ENCODE data around the gene SSX2.
"Not testable (repeated sequence)": the region's sequence is repeated elsewhere in the genome, so short reads cannot be mapped to it uniquely, and the experiment has no call there.

SSX2 gene, protein sequence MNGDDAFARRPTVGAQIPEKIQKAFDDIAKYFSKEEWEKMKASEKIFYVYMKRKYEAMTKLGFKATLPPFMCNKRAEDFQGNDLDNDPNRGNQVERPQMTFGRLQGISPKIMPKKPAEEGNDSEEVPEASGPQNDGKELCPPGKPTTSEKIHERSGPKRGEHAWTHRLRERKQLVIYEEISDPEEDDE

DNA sequence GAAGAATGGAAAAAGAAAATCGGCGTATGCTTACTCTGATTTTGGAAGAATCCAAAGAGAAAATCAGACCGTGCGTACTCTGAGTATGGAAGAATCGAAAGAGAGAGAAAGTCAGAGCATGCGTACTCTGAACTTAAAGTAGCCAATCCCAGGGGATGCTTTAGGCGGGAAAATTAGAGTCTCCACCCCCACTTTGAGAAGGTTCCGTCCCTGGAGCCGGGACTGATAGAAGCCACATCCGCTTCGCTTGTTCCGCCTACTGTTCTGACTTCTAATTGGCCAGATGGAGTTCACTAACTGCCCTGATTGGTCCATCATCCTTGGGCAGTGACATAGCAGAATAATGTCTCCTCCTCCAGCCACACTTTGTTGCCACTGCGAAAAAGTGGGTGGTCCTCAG, at the start of gene SSX2:
Gene SSX2, minus strand, starts transcription at position 101 of the 400 bp plus-strand sequence. CDS start 1,429 bp downstream, outside the sequence.
- DNase-seq (ENCODE audit: extremely low read depth in 1 of 2, low read depth in 1 of 2) = not testable (repeated sequence)

DNA sequence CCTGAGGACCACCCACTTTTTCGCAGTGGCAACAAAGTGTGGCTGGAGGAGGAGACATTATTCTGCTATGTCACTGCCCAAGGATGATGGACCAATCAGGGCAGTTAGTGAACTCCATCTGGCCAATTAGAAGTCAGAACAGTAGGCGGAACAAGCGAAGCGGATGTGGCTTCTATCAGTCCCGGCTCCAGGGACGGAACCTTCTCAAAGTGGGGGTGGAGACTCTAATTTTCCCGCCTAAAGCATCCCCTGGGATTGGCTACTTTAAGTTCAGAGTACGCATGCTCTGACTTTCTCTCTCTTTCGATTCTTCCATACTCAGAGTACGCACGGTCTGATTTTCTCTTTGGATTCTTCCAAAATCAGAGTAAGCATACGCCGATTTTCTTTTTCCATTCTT, 44.0 kb upstream of the SSX2 start, which contains the start of gene SSX2B:
Gene SSX2B, plus strand, starts transcription at position 301 of the 400 bp plus-strand sequence. CDS start 1,429 bp downstream, outside the sequence.
- DNase-seq (ENCODE audit: extremely low read depth in 1 of 2, low read depth in 1 of 2) = not testable (repeated sequence)

DNA sequence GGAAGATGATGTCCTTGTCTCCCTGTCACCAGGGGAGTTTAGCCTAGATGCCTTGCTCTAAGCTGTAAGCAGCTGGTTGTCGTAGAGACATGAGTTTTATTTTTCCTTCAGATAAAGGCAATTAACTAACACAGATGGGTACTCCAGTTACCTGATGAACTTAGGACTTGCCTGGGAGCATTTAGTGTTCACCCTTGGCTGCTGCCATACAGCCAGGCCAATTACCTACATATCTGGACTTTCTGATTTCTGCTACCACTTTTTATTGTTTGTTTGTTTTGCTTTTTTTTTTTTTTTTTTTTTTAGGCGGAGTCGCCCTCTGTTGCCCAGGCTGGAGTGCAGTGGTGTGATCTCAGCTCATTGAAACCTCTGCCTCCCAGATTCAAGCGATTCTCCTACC, 14.9 kb downstream of the SSX2 start:
- DNase-seq (ENCODE audit: extremely low read depth in 1 of 2, low read depth in 1 of 2) = not testable (repeated sequence)

DNA sequence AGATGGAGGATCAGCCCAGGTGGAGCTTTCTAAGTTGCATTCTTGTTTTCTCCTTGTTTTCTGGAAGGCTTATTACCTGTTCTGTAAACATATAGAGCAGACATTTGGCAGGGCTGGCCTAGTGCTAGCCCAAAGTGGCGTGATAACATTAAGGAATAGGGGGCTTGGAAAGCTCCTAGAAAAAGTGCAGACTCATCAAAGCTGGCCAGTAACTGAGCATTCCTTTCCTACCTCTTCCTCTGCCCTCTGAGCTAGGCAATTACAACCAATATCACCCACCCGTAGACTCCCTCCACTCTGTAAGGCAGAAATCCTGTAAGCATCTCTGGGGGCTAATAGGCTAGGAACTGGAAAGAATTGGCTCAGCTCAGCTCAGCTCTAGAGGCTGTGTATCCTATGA, 44.8 kb downstream of the SSX2 start:
- not testable (repeated sequence) for DNase-seq (ENCODE audit: extremely low read depth in 1 of 2, low read depth in 1 of 2)

DNA sequence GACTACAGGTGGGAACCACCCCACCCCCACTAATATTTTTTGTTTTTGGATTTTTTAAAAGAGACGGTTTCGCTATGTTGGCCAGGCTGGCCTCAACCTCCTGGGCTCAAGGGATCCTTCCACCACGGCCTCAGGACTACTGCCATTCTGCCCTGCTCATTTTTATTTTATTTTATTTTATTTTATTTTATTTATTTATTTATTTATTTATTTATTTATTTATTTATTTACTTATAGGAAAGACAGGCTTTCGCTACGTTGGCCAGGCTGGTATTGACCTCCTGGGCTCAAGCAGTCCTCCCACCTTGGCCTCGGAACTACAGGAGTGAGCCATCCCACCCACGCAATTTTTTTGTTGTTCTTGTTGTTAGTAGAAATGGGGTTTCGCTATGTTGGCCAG, 51.5 kb downstream of the SSX2 start:
- not testable (repeated sequence) for DNase-seq (ENCODE audit: extremely low read depth in 1 of 2, low read depth in 1 of 2)

DNA sequence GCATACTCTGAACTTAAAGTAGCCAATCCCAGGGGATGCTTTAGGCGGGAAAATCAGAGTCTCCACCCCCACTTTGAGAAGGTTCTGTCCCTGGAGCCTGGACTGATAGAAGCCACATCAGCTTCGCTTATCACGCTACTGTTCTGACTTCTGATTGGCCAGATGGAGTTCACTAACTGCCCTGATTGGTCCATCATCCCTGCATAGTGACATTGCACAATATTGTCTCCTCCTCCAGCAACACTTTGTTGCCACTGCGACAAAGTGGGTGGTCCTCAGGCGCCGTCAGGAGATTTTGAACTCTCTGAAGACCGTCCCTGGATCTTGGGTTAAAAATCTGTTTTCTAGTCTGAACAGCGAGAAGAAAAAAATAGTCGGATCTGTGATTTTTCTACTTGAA, 52.2 kb downstream of the SSX2 start, which contains the start of gene SSX7:
Gene SSX7, minus strand, starts transcription at position 101 of the 400 bp plus-strand sequence. CDS start 1,428 bp downstream, outside the sequence.
- not testable (repeated sequence) for DNase-seq (ENCODE audit: extremely low read depth in 1 of 2, low read depth in 1 of 2)

DNA sequence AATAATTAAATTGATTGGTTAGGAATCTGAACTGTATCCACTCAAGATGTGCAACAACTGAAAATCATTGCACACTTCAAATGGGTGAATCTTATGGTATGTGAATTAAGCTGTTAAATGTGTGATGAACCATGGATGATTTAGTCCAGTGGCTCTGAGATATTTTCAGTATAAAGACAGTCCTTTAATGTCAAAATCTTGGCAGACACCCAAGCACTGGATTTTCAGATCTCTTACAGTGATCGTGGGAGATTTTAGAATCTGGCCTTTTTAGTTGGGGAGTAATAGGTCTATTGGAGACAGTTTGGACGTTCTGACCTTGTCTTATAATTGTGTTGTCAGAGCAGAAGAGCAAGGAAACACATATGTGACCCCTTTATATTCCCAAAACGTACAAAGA, 56.3 kb downstream of the SSX2 start:
- not testable (repeated sequence) for DNase-seq (ENCODE audit: extremely low read depth in 1 of 2, low read depth in 1 of 2)

DNA sequence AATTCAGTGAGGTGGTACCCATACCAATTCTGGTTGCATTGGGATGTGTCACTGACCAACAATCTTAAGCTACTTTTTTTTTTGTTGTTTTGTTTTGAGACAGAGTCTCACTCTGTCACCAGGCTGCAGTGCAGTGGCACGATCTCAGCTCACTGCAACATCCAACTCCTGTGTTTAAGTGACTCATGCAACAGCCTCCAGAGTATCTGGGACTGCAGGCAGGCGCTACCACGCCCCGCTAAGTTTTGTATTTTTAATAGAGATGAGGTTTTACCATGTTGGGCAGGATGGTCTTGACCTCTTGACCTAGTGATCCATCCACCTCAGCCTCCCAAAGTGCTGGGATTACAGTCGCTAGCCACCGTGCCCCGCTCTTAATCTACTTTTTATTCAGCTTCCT, 58.0 kb downstream of the SSX2 start:
- not testable (repeated sequence) for DNase-seq (ENCODE audit: extremely low read depth in 1 of 2, low read depth in 1 of 2)
